ENCODE measurements around the gene EEF1AKMT2.

The EEF1AKMT2 gene

DNA sequence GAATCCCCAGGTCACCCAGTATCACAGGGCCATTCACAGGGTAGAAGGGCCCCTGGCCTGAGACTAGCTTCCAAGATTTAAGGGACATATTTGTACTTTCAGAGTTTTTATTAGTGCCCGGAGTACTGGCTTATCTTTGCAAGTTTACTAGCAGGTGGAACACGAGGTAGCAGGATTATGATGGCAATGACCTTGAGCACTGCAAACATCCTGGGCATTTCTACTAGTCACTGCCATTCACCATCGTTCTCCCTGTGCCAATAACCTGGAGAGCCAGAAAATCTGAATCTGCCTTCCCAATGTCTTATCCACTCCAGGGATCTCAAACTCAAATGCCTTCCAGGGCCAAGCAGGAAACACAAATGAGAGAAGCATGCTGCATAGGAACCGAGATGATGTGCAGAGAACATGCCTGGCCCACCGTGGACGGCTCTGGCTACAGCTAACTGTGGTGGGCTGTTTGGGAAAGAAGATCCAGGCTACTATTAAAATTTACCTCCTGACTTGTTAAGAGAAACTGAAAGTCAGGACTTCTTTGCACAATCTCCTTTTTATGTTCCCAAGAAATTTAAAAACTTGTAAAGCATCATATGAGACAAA, 64.2 kb downstream of the EEF1AKMT2 start:
- no peak for DNase-seq (ENCODE audit: insufficient read length, low spot score)
- FAIRE-seq, result no peak
- TF ChIP-seq POLR2A (IDR thresholded peaks at IDR 0.05; ENCODE audit: low read depth, low read length), result no peak

DNA sequence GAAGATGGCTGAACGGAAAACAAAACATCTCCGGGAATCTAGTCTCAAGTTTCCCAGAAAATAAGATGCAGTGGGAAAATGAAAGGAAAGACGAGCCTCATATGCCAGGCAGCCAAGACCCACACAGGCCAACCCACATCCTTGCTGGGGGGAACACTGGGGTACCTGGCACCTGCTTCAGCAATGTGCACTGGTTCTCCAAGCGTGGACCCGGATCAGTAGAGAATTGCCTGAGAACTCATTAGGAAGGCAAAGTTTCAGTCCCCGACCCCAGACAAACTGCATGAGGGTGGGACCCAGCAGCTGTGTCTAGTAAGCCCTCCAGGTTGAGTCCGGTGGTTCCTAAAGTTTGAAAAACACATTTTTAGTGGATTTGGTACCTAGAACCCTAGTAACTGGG, 65.9 kb downstream of the EEF1AKMT2 start:
- FAIRE-seq (no peak), DNase-seq (ENCODE audit: insufficient read length, low spot score) (no peak)
- no peak for TF ChIP-seq POLR2A (IDR thresholded peaks at IDR 0.05; ENCODE audit: low read depth, low read length)

DNA sequence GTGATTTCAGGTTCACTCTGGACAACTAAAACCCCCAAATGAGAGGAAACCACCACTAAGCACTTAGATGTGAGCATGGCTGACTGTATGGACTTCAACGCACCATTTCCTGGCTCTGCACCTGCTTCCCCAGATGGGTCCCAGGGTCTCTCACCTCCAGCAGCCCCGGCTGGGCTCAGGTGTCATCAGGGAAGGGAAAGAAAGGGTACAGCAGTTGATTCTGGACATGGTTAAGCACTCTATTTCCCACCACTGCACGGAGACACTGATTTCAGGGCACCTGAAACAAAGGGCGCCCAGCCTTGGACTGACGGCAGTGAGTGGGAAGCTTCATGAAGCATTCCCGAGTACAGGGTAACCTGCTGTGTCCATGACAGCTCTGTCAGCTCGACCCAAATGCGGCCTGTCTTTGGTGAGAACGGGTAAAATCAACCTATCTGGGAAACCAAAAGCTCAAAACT, 66.5 kb downstream of the EEF1AKMT2 start:
- no peak for TF ChIP-seq POLR2A (IDR thresholded peaks at IDR 0.05; ENCODE audit: low read depth, low read length)
- FAIRE-seq (no peak), DNase-seq (ENCODE audit: insufficient read length, low spot score) (no peak)

DNA sequence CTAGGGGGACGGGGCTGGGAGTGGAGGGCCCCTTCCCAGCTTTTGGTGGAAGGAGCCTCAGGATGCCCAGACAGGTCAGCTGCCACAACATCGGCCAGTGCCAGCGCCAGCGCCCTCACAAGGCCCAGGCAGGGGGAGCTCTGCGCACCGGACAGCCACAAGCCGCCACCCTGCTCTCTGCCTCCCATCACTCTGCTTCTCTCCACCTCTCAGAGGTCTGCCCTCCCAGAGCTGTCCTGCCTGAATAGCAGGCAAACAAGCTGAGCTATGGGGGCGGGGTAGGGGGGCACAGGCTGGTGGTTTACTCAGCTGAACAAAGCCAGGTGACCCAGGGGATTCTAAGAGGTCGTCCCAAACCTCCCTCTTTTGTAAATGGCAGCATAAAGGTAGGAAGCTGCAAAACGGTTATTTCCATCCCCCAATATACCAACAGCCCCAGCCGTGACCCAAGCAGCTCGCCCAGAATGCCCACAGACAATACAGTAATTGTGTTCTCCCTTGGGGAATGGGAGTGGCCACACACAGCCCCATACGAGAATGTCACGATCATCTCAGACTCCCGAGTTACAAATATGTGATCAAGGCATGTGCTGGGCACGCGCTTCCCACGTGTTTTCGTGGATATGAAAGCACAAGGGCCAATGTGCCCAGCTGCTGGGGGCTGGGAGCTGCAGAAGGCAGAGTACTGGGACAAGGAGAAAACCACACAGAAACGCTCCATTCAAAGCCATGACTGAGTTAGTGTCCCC, 67.2 kb downstream of the EEF1AKMT2 start:
- no peak for TF ChIP-seq POLR2A (IDR thresholded peaks at IDR 0.05; ENCODE audit: low read depth, low read length)
- no peak for FAIRE-seq
- DNase-seq (ENCODE audit: insufficient read length, low spot score), result no peak

DNA sequence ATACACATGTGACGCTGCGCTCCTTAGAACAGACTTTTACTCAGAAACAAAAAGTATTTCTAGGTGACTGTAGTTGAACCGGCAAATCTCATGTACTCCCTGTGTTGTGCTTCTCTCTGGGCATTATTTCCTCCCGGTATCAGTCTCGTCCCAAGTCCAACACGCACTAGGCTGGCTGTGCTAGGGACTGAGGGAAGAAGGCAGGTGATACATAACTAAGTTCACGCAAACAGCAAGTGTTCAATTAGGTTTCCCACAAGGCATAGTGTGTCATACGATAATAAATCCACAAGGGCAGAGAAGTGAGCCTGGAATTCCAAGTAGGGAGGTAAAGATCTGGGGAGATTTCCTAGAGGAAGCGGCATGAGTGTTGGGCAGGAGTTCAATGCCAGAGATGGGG, 67.9 kb downstream of the EEF1AKMT2 start:
- DNase-seq (ENCODE audit: insufficient read length, low spot score) (no peak), FAIRE-seq (no peak)
- no peak for TF ChIP-seq POLR2A (IDR thresholded peaks at IDR 0.05; ENCODE audit: low read depth, low read length)

DNA sequence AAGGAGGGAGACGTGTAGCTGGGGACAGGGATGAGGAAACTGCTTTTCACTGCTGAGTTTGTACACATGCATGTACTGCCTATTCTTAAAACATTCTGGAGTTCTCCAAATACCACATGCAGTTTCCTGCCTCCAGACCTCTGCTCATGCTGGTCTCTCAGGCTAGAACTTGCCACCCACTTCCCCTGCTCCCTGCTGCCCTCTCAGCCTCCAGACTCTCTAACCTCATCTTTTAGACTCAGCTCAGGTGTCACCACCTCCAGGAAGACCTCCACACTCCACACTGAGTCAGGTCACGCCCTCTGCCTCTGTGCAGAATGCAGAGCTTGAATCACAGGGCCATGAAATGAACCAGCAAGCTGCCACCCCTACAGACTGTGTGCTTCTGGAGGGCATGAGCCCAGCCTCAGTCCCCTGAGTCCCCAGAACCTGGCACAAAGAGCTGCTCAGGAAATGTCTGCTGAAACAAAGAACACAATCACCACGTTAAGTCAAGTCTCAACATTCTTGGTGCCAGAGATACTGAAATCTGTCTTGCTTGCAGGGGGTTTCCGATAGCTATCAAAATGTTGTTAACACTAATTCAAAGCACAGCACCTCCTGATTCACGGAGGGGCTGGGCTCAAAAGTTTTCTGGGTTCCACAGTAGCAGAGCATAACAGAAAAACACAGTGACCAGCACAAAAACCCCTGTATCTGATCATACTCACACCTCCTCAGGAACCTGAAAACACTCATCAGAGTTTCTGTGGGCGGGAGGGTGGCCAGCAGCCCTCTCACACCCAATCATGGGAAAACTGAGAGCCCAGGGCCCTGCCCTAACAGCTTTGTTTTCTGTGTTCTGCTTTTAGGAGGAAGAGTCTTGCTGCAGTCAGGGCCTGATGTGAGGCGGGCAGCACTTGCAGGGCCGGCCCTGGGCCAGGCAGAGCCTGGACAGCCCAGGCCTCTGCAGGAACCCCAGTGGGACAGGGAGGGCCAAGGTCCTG, 68.6 kb downstream of the EEF1AKMT2 start:
- no peak for TF ChIP-seq POLR2A (IDR thresholded peaks at IDR 0.05; ENCODE audit: low read depth, low read length)
- FAIRE-seq (no peak), DNase-seq (ENCODE audit: insufficient read length, low spot score) (no peak)

DNA sequence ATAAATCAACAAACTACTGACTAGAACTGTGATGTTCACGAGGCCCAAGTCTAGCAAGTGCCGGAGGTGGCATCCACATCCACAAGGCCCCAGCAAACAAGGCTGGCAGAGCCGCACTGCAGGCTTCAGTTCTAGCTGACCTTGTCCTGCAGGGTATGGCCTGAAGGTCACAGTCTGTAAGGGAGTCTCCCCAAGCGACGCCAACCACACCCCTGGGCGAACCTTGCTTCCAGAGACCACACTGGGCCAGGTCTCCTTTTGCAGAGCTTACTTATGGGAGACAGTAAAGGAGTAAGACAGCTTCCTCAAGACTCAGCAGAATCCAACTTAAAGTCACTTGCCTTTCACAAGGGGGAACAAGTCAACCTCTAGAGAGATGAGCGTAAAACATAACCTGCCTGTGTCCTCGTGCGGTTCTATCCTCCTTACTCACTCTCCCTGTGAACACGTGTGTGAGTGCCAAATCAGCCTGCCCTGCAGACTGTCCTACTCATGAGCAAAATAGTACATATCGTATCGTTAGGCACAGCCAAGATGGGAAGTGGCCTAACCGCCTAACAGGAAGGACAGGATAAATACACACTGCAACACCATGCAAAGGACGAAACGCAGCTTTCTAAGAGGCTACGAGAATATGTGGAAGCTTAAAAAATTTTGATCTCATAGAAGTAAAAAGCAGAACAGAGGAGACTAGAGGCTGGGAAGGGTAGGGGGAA, 70.2 kb downstream of the EEF1AKMT2 start:
- no peak for FAIRE-seq
- no peak for TF ChIP-seq POLR2A (IDR thresholded peaks at IDR 0.05; ENCODE audit: low read depth, low read length)
- no peak for DNase-seq (ENCODE audit: insufficient read length, low spot score)

DNA sequence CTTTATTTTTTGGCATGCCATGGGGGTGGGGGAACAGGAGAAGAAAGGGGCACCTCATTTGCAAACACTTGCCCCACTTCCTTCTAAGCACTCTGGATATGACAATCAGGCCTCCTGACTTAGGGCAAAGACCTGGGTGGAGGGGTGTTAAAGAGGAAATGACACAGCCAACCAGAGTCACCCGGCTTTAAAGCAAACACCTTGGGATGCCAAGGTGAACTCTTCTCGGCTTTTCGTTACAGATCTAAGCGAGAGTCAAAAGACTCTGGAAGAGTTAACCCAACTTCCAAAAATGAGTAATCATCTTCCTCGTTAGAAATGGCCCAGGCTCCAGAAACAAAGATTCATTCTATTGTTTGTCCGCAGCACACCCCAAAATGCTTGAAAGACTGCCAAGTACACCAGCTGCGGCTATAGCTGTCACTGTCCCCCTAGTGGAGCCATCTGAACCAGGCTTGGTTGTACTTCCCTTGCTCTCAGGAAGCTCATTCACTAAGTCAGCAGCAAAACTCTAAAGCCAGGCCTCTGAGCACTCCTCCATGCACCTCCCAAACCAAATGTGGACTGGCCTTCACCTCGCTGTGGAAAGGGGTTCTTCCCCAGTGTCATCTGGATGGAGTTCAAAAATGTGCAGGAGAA, 72.4 kb downstream of the EEF1AKMT2 start:
- DNase-seq (ENCODE audit: insufficient read length, low spot score) (peak; percentile 66), FAIRE-seq (peak; percentile 80)
- no peak for TF ChIP-seq POLR2A (IDR thresholded peaks at IDR 0.05; ENCODE audit: low read depth, low read length)

DNA sequence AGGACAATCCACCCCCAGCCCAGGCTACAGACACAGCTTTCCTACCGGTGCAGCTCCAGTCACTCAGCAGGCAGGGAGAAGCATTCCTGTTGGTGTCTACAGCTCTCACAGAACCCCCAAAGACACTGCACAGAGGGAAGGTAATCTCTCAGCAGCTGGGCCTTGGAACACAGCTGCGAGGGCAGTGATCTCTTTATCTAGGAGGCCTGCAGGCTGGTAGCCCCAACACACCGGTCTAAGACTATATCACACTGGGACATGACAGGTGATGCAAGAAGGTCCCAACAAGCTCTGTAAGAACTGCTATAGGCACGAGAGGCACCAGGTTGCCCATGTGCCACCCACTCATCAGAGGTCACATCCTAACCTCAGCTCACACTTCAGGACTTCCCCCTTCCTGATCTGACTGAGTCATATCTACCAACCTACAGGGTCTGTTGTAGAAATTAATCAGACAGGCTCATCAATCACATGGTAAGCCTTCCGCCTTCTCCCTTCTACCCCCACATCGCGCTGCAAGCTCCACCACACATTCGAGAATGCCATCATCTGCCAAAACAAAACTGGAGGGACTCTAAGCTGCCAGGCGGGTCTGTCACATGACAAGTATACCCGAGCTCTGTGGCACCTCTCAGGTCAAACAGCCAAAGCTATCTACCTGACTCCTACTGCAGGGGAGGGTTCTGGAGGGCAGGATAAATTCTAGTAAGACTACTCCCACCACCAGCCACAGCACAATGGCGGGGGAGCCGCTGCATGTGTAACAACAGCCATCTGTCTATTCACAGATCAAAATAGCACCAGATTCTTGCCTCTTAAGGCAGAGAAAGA, 73.6 kb downstream of the EEF1AKMT2 start:
- FAIRE-seq (no peak), DNase-seq (ENCODE audit: insufficient read length, low spot score) (no peak)
- no peak for TF ChIP-seq POLR2A (IDR thresholded peaks at IDR 0.05; ENCODE audit: low read depth, low read length)

DNA sequence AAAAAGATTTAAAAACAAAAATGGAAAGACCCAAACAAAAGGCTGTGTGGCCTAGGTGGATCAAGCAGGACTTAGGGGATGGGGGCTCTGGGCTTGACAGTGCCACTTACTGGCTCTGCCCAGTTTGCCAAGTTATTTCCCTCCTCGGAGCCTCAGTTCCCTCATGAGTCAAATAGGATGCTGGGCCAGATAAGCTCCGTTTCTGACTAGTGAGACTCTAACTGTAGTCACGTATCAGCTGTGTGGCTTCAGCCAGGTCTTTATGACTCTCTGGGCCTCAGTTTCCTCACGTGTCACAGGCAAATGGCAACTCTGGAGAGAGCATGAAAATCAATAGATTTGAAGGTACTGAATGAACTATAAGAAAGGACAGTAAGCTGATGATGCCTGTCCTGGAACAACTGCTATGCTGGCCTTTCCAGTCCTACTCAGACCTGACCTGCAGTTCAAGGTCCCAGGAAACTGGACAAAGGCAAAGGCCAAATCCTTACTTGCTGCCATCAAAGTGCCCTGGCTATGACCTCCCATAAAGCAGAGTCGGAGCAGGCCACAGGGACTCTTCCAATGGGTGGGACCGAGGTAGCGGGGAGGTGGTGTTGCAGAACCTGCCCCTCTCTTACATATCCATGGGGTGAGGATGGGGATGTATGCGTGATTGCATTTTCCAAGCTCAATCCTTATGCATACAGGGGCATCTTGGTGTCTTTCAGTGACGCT, 74.5 kb downstream of the EEF1AKMT2 start:
- DNase-seq (ENCODE audit: insufficient read length, low spot score) (no peak), FAIRE-seq (no peak)
- no peak for TF ChIP-seq POLR2A (IDR thresholded peaks at IDR 0.05; ENCODE audit: low read depth, low read length)

DNA sequence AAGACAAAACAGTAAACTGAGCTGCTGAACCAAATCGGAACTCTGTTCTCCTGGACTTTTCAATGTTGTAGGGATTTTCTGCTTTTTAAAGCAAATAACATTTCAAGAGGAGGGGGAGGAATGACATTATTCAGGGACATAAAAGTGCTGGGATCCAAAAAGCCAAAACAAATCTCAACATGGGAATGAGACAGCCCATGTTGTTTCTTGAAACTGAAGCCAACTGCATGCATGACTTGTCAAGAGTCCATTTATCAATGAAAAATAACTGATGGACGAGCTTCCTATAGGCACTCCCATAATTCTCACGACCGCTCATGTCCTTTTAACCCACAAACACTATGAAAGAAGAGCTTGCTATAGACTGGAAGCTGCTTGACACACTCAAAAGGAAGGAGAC, 75.3 kb downstream of the EEF1AKMT2 start:
- TF ChIP-seq POLR2A (IDR thresholded peaks at IDR 0.05; ENCODE audit: low read depth, low read length), result no peak
- DNase-seq (ENCODE audit: insufficient read length, low spot score) (no peak), FAIRE-seq (no peak)

DNA sequence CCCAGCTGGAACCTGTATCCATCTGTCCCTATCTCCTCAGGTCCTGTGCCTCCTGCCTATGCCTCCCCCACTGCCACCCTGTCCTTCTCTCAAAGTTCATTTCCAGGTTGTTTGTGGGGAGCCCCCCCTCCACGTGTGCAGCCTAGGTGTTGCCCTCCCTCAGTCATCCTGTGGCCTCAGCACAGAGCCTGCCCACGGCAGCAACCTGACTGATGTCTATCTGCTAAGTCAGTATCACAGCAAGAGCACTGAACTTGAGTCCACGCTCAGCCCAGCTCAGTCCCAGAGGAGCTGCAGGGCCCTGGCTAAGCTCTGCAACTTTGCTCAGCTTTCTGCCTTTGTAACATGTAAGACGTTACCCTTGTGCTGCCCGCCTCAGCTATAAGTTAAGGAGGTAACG, 76.2 kb downstream of the EEF1AKMT2 start:
- DNase-seq (ENCODE audit: insufficient read length, low spot score) (no peak), FAIRE-seq (no peak)
- TF ChIP-seq POLR2A (IDR thresholded peaks at IDR 0.05; ENCODE audit: low read depth, low read length), result no peak

All from H54 (cell line).